ENCODE results near the gene ITK.

The ITK gene

DNA sequence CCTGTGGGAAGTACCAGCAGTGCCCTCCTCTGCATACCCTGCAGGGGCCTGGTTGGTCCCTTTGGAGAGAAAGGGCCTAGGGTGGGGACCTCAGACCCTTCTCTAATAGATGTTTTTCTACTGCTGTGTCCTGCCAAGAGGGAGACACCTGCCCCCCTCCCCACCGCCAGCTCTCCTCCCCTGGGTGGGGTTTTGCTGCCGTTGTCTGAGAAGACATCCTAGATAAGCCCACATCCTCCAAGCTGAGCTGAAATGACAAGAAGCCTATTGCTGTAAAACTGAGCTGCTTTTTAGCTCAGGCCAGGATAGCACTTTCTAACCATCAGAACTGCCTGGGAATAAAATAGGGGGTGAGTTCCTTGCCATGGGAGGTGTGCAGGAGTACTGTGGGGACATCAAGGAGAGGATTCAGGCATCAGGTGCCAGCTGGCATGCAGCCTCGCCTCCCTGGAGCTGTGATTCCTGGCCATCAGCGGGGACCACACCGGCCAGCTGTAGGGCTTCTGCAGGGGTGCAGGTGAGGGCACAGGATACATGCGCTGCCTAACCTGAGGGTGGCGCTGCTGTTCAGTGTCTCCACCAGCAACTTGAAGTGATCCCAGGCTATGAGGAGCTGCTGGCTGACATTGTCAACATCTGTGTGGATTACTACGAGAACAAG lies 123.2 kb downstream of the ITK start:
- DNase-seq (ENCODE audit: low read depth, low spot score) = peak; percentile 23
- TF ChIP-seq SUZ12 (IDR thresholded peaks at IDR 0.05; ENCODE audit: extremely low read depth, insufficient read depth, insufficient read length) = no peak
- H3K9ac ChIP-seq (ENCODE audit: insufficient read length, low read depth) = no peak overlapping the region
- H3K9me3 ChIP-seq (ENCODE audit: insufficient read depth, low read length) = no peaks in the 10 kb centered on the region
- H3K27me3 ChIP-seq (ENCODE audit: insufficient read depth, insufficient read length) = no peaks in the 10 kb centered on the region
- no peak overlapping the region for H3K4me3 ChIP-seq (ENCODE audit: insufficient read length, low read depth)
- peaks cover 4% of the 10 kb centered on the region for H3K36me3 ChIP-seq (ENCODE audit: insufficient read depth, insufficient read length, low read length)
- no peaks in the 10 kb centered on the region for H3K4me1 ChIP-seq (ENCODE audit: insufficient read depth, insufficient read length)

All from NT2/D1 (cell line).